IMR-90 (cell line): ENCODE results near the gene MMRN2. TPM values are rescaled to one million over a fixed set of nuclear protein-coding genes. Genes with fewer than 3 reads are reported as not detected.

ENCODE experiments used
- ATAC-seq: fragments of 200-7000 bp; cut with Tn5 transposase; 2 replicates; pipeline ENCODE4 v1.9.1; 2020; ENCODE audit warnings: low read depth, mild to moderate bottlenecking, moderate library complexity
- BruUV-seq: library from RNA; stranded (reverse); fragments of 400-500 nt; replicated peaks from 2 replicates; lab custom pipeline; 2021; lab: Mats Ljungman, UMichigan
- CTCF ChIA-PET: fragments of 300-600 bp; formaldehyde crosslinking; extraction: SDS; loops from one replicate; lab custom pipeline; 2021; ENCODE audit warnings: antibody characterized with exemption; lab: Yijun Ruan, JAX
- POLR2A ChIA-PET: fragments of 300-600 bp; sonication (Branson Sonifier 250); formaldehyde crosslinking; loops from one replicate; lab custom pipeline; 2022; ENCODE audit warnings: antibody characterized with exemption; ENCODE audit not compliant: unreplicated experiment; lab: Charles Lee
- DNase-seq: peaks from one replicate; pipeline ENCODE4 v3.0.0; 2013
- H2AFZ ChIP-seq: replicated peaks from 2 replicates; pipeline ENCODE3; 2013; ENCODE audit warnings: low read length, mild to moderate bottlenecking; ENCODE audit not compliant: poor library complexity
- H2AK5ac ChIP-seq: 2 replicates; pipeline ENCODE4 v1.6.1; 2013; ENCODE audit warnings: low read depth, low read length, inconsistent platforms
- H2AK9ac ChIP-seq: replicated peaks from 2 replicates; pipeline ENCODE3; 2013; ENCODE audit warnings: mild to moderate bottlenecking, low read depth, low read length, moderate library complexity; ENCODE audit not compliant: poor library complexity
- H2BK120ac ChIP-seq: 2 replicates; pipeline ENCODE4 v1.6.1; 2013; ENCODE audit warnings: low read depth, low read length, inconsistent platforms
- H2BK15ac ChIP-seq: 3 replicates; pipeline ENCODE4 v1.6.1; 2013; ENCODE audit warnings: low read depth, low read length, inconsistent platforms
- H2BK20ac ChIP-seq: 2 replicates; pipeline ENCODE4 v1.6.1; 2013; ENCODE audit warnings: low read depth, mild to moderate bottlenecking, inconsistent platforms, low read length, moderate library complexity
- H2BK5ac ChIP-seq: 2 replicates; pipeline ENCODE4 v1.6.1; 2013; ENCODE audit warnings: mild to moderate bottlenecking, low read depth, low read length, inconsistent platforms; ENCODE audit not compliant: poor library complexity, severe bottlenecking
- H3K14ac ChIP-seq: replicated peaks from 2 replicates; pipeline ENCODE4 v1.6.1; 2013; ENCODE audit warnings: low read depth, low read length, inconsistent platforms
- H3K18ac ChIP-seq: 2 replicates; pipeline ENCODE4 v1.6.1; 2013; ENCODE audit warnings: low read depth, low read length, control low read depth
- H3K23ac ChIP-seq: 2 replicates; pipeline ENCODE4 v1.6.1; 2013; ENCODE audit warnings: low read depth, low read length, inconsistent platforms
- H3K27ac ChIP-seq: 2 replicates; pipeline ENCODE4 v1.5.1; 2013; ENCODE audit warnings: mild to moderate bottlenecking, control low read depth, low read length; ENCODE audit not compliant: insufficient read depth
- H3K27me3 ChIP-seq: 2 replicates; pipeline ENCODE4 v1.6.1; 2013; ENCODE audit warnings: low read length; ENCODE audit not compliant: control insufficient read depth, insufficient read depth
- H3K36me3 ChIP-seq: 2 replicates; pipeline ENCODE4 v1.6.1; 2013; ENCODE audit warnings: low read length, mixed read lengths; ENCODE audit not compliant: control insufficient read depth, insufficient read depth
- H3K4ac ChIP-seq: 2 replicates; pipeline ENCODE4 v1.6.1; 2013; ENCODE audit warnings: low read depth, low read length, inconsistent platforms
- H3K4me1 ChIP-seq: 2 replicates; pipeline ENCODE4 v1.6.1; 2013; ENCODE audit warnings: low read length, mixed read lengths; ENCODE audit not compliant: control insufficient read depth, insufficient read depth
- H3K4me2 ChIP-seq: 2 replicates; pipeline ENCODE4 v1.6.1; 2013; ENCODE audit warnings: low read depth, mild to moderate bottlenecking, control low read depth, low read length, moderate library complexity
- H3K4me3 ChIP-seq: 2 replicates; pipeline ENCODE4 v1.5.1; 2013; ENCODE audit warnings: low read depth, mild to moderate bottlenecking, control low read depth, low read length, moderate library complexity; ENCODE audit not compliant: insufficient read depth
- H3K56ac ChIP-seq: 2 replicates; pipeline ENCODE4 v1.6.1; 2013; ENCODE audit warnings: low read length, inconsistent platforms; ENCODE audit not compliant: insufficient read depth; ENCODE audit errors: extremely low read depth
- H3K79me1 ChIP-seq, 2 experiments: 2 replicates each; pipeline ENCODE4 v1.6.1; 2013; ENCODE audit warnings: low read length in 2 of 2, inconsistent platforms in 1 of 2, low read depth in 1 of 2
- H3K9ac ChIP-seq: 2 replicates; pipeline ENCODE4 v1.6.1; 2013; ENCODE audit warnings: low read depth, low read length, control low read depth
- H3K9me1 ChIP-seq: 2 replicates; pipeline ENCODE4 v1.6.1; 2013; ENCODE audit warnings: low read length, inconsistent platforms; ENCODE audit not compliant: insufficient read depth
- H3K9me3 ChIP-seq: 2 replicates; pipeline ENCODE4 v1.6.1; 2013; ENCODE audit warnings: low read length; ENCODE audit not compliant: control insufficient read depth, insufficient read depth
- H4K20me1 ChIP-seq: 2 replicates; pipeline ENCODE4 v1.6.1; 2013; ENCODE audit warnings: low read length, inconsistent platforms; ENCODE audit not compliant: insufficient read depth
- H4K5ac ChIP-seq: 2 replicates; pipeline ENCODE4 v1.6.1; 2013; ENCODE audit warnings: mild to moderate bottlenecking, low read depth, low read length, control low read depth
- H4K8ac ChIP-seq, 2 experiments: 2 replicates each; pipeline ENCODE4 v1.6.1; 2013; ENCODE audit warnings: low read depth in 2 of 2, low read length in 2 of 2, control low read depth in 1 of 2, inconsistent platforms in 1 of 2
- H4K91ac ChIP-seq: 2 replicates; pipeline ENCODE4 v1.6.1; 2013; ENCODE audit warnings: low read depth, low read length, inconsistent platforms; ENCODE audit not compliant: insufficient read depth
- BHLHE40 ChIP-seq: fragments of 150-350 bp; IDR thresholded peaks from 2 replicates; pipeline ENCODE4 v1.6.1; 2016; ENCODE audit warnings: mild to moderate bottlenecking, low read depth, low read length
- CEBPB ChIP-seq: IDR thresholded peaks from 2 replicates; pipeline ENCODE4 v1.6.1; 2012; ENCODE audit warnings: low read depth, low read length, improper control_type of control experiment
- FOS ChIP-seq: fragments of 150-350 bp; IDR thresholded peaks from 2 replicates; pipeline ENCODE4 v1.6.1; 2016; ENCODE audit warnings: low read depth, low read length
- RFX5 ChIP-seq: IDR thresholded peaks from 2 replicates; pipeline ENCODE4 v1.8.0; 2012; ENCODE audit warnings: low read depth, mild to moderate bottlenecking, low read length, moderate library complexity
- WGBS, 2 experiments: methylation state at CpG; one replicate each; pipeline versions ENCODE4 v1.1.5 to v1.1.7; 2013; ENCODE audit warnings: missing lambda C conversion rate in 2 of 2; ENCODE audit not compliant: insufficient read length in 1 of 2; ENCODE audit errors: extremely low coverage in 2 of 2; 5-methylcytosine and 5-hydroxymethylcytosine counted together
- dilution Hi-C: fragments of 300-500 bp; cut with HindIII; formaldehyde crosslinking; loops from one replicate; pipeline ENCODE4 v1.14.3; 2018; ENCODE audit warnings: low sequenced_read_pairs; ENCODE audit not compliant: unreplicated experiment
- in situ Hi-C: fragments of 300-500 bp; cut with MboI; formaldehyde crosslinking; loops from 3 replicates; pipeline ENCODE4 v1.14.3; 2019; ENCODE audit warnings: low sequenced_read_pairs, inconsistent platforms, mixed read lengths
- intact Hi-C: fragments of 100-400 bp; cut with micrococcal nuclease; formaldehyde crosslinking; loops from 2 replicates; pipeline ENCODE4 v1.10.0; 2022
- polyA plus RNA-seq, 3 experiments: library from polyadenylated mRNA; depleted of rRNA; stranded (reverse); fragments of >200 nt; gene quantifications; 2 replicates each; pipeline ENCODE4 v1.2.3, GENCODE V29; 2012; ENCODE audit warnings: low replicate concordance in 1 of 3
- total RNA-seq: library from RNA; depleted of rRNA; stranded (reverse); fragments of >200 nt; gene quantifications from 2 replicates; pipeline ENCODE4 v1.2.3, GENCODE V29; 2012

The MMRN2 gene
- total and polyA plus RNA-seq, 2 of the 4 experiments (the other 2 are of a cell fraction), result 1.6 to 1.8 TPM

DNA sequence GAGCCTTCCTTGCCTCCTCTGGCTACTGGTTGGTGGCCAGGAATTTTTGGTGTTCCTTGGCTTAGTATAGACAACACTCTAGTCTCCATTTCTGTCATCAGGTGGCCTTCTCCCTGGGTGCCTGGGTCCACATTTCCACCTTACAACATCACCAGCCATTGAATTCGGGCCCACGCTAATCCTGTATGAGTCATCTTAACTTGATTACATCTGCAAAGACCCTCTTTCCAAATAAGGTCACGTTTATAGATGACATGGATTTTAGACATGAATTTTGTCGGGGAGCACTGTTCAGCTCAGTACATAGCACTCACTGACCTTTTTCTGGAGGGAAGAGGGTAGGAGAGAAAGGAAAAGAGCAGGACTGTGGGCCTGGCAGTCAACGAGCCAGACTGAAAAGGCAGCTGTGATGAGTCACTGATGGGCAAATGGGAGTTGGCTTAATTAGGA lies 39.4 kb downstream of the MMRN2 start:
- H2BK120ac ChIP-seq, result peak overlapping the region; percentile 10
- H3K23ac ChIP-seq, result peak overlapping the region; percentile 10; the same call in 1 of the 2 replicates
- H4K5ac ChIP-seq, result 0 out of 2 replicates have a peak overlapping the region, but pooled peaks have one; percentile 3
- WGBS, 2 experiments, result no CpG with 5 or more reads among the region's 5 CpGs
- ChIA-PET CTCF (no interaction called here), POLR2A (interaction anchor here (0.7 kb wide), 1 partner anchor 167 kb away, joined by 4 read pairs; no protein-coding TSS in a partner anchor)
- no peak overlapping the region for H3K9ac ChIP-seq
- peak overlapping the region; percentile 53 for H2BK20ac ChIP-seq
- H3K9me1 ChIP-seq, result peaks cover 9% of the 10 kb centered on the region; the same call in 1 of the 2 replicates
- H3K79me1 ChIP-seq, result peaks cover 8 to 16% of the 10 kb centered on the region in 2 experiments; a peak in 3 of 4 replicates
- H3K4me2 ChIP-seq, result peak overlapping the region; percentile 5; the same call in 1 of the 2 replicates
- peaks cover 24% of the 10 kb centered on the region for H3K36me3 ChIP-seq
- H4K8ac ChIP-seq, result peak overlapping the region; percentile 13 to 38; a peak in 3 of 4 replicates
- no peaks in the 10 kb centered on the region for H3K27me3 ChIP-seq
- H3K4me1 ChIP-seq, result peaks cover 5% of the 10 kb centered on the region
- H3K9me3 ChIP-seq, result no peaks in the 10 kb centered on the region; the same call in 1 of the 2 replicates
- H4K20me1 ChIP-seq, result no peaks in the 10 kb centered on the region
- H3K4ac ChIP-seq, result peak overlapping the region; percentile 31; the same call in 1 of the 2 replicates
- peak overlapping the region; percentile 58 for H3K27ac ChIP-seq
- dilution Hi-C loops, result no loop called here
- 0 out of 3 replicates have a peak overlapping the region, but pooled peaks have one; percentile 1 for H2BK15ac ChIP-seq
- H3K4me3 ChIP-seq, result no peak overlapping the region
- ATAC-seq, result peak; percentile 89
- intact Hi-C loops, result no loop called here
- H2BK5ac ChIP-seq, result peak overlapping the region; percentile 43
- no peak overlapping the region for H2AK9ac ChIP-seq
- peak overlapping the region; percentile 18; the same call in 1 of the 2 replicates for H4K91ac ChIP-seq
- 0 out of 2 replicates have a peak overlapping the region, but pooled peaks have one; percentile 5 for H3K14ac ChIP-seq
- peak overlapping the region; percentile 10 for H2AFZ ChIP-seq
- peak; percentile 77 for DNase-seq
- TF ChIP-seq RFX5, result no peak
- 0 out of 2 replicates have a peak, but pooled peaks have one; percentile 42 for TF ChIP-seq CEBPB
- TF ChIP-seq FOS, result peak; percentile 86
- peak; percentile 58 for TF ChIP-seq BHLHE40
- in situ Hi-C loops, result no loop called here
- peak overlapping the region; percentile 6; the same call in 1 of the 2 replicates for H3K18ac ChIP-seq
- H2AK5ac ChIP-seq, result peak overlapping the region; percentile 46; the same call in 1 of the 2 replicates
- no peak overlapping the region for H3K56ac ChIP-seq
- no TSS peak for BruUV-seq
